NCI-H1105 (cell line): ENCODE measurements around the gene MICU1.
"Not testable (repeated sequence)": the region's sequence is repeated elsewhere in the genome, so short reads cannot be mapped to it uniquely, and the experiment has no call there.

Source experiments
- DNase-seq: peaks from one replicate; lab custom pipeline; 2025; lab: John Stamatoyannopoulos, UW

MICU1 gene

GRCh38 chr10:72557362-72557761 lies 68.5 kb downstream of the MICU1 start:
- DNase-seq: no peak

DNA sequence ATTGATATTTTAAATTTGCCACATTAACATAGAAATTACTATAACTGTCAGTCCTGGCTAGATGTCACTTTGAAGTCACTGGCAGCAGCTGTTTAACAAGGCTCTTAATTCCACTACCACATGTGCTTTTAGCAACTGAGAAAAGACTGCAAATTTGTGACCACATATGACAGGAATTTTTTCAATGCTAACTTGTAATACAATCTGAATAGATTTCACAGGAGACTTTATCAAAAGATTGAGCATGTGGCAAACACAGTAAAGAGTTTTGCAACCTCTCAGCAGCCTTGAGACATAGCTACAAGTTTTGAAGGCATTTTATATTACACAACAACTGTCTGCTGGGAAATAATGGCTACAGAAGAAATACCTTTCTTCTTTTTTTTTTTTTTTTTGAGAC lies 73.0 kb downstream of the MICU1 start:
- DNase-seq: no peak

DNA sequence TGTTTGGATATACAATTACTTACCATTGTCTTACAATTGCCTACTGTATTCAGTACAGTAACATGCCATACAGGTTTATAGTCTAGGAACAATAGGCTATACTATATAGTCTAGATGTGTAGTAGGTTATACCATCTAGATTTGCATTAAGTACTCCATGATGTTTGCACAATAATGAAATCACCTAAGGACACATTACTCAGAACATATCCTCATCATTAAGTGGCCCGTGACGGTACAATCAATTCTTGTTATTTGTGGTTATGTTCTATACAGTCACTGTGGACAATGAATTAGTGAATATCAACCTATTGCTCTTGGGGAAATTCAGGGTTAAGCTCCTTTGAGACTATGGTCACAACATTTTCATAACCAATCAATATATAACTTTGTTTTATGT lies 75.6 kb downstream of the MICU1 start:
- DNase-seq: no peak

GRCh38 chr10:72545546-72545945 lies 80.3 kb downstream of the MICU1 start:
- DNase-seq: no peak

- not testable (repeated sequence) for DNase-seq
Observed at GRCh38 chr10:72543855-72544254, 82.0 kb downstream of the MICU1 start.

DNA sequence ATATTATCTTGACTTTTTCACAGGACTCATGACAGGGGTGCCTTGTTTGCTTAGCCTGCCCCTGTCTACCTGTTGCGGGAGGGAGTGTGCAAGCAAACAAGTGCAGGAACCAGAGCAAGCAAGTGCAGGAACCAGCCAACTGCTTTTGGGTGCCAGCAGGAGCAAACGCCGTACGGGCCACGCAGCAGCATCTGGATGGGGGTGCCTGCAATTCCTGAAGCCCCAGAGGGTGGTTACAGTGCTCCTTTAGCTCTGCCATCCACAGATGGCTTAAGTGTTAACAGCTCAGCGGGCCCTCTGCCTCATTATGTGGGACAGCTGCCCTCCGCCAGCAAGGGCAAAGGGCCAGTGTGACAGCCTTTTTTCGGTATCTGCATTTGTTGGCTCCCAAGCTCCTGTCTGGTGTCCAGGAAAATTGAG lies 83.5 kb downstream of the MICU1 start:
- no peak for DNase-seq

- no peak for DNase-seq
Observed at GRCh38 chr10:72541337-72541736, 84.5 kb downstream of the MICU1 start.

DNA sequence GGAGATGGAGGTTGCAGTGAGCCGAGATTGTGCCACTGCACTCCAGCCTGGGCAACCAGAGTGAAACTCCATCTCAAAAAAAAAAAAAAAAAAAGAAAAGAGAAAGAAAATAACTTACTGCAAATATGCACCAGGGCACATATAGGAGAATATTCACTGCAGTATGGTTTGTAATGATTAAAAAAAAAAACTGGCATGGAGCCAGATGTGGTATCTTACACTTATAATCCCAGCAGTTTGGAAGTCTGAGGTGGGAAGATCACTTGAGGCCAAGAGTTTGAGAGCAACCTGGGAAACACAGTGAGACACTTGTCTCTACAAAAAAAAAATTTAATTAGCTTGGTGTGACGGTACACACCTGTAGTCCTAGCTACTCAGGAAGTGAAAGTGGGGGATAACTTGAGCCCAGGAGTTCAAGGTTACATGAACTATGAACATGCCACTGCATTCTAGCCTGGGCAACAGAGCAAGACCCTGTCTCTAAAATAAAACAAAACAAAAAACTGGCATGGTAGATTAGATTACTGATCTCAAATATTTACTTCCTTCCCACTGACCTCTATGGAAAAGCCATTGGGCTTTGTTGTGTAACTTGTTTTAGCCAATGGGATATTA lies 85.6 kb downstream of the MICU1 start:
- no peak for DNase-seq

GRCh38 chr10:72539137-72539536 lies 86.7 kb downstream of the MICU1 start:
- DNase-seq: no peak

DNA sequence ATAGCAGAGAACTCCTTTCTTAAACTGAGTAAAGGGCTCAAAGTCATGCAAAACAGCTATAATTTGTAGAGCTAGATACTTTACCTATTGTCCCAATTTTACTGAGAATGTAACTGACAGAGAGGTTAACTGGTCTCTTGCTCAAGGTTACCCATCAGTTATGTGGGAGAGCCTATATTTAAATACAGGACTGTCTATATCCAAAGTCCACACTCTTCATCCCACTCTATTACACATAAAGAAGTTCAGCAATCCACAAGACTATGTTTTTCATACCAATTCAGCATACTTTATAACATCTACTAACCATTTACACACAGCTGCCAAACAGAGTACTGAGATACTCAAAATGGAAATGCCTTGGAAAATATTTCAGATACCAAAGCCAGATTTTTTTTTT lies 100.2 kb downstream of the MICU1 start:
- no peak for DNase-seq

DNA sequence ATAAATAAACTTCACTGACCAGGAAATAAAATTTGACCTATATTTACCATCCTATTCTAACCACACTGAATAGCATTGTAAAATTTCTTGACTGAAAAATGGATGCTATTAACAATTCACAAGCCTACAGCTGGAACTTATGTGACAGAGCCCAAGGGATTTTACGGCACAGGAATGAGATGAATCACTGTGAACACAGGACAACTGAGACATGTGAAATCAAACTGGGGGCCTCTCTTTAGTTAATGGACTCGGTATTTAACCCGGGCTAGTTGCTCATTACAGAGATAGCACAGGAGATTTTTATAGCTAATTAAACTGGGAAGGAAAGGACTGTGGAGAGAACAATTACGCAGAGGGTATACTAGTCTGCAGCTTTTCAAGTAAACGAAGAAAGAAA lies 100.6 kb downstream of the MICU1 start:
- DNase-seq: no peak

- DNase-seq: no peak
Observed at GRCh38 chr10:72524489-72524888, 101.4 kb downstream of the MICU1 start.

- no peak for DNase-seq
Observed at GRCh38 chr10:72523932-72524396, 101.9 kb downstream of the MICU1 start.

- DNase-seq: no peak
Observed at GRCh38 chr10:72523062-72523461, 102.8 kb downstream of the MICU1 start.

GRCh38 chr10:72517244-72517643 lies 108.6 kb downstream of the MICU1 start:
- DNase-seq: no peak

GRCh38 chr10:72515455-72515854 lies 110.4 kb downstream of the MICU1 start:
- DNase-seq: no peak

DNA sequence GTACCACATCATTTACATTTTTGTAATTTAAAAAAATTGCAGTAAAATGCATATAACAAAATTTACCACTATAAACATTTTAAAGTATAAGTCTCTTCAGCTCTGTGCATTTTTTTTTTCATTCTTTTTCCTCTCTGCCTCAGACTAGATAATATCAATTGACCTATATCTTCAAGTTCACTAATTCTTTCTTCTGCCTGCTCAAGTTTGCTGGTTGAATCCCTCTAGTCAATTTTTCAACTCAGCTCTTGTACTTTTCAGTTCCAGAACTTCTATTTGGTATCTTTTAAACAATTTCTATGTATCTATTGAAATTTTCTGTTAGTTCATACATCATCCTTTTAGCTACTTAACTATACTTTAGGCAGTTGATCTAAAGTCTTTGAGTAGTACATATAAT lies 112.0 kb downstream of the MICU1 start:
- DNase-seq: no peak

DNA sequence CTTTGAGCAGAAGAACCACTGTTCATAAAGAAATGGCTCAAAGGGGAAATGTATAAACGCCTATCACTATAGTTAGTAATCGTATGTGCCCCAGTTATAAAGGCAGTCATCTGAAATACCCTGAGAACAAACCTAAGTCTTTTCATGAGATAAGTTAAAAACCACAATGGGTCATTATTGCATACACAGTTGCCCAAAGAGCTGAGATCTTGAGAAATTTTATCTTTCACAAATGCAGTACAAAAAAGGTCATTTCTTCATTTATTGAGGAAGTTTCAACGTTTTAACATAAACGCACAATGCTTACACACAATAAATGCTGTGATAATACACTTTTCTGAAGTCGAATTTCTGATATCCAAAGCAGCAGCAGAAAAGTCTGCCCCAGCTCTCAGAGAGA lies 114.4 kb downstream of the MICU1 start:
- no peak for DNase-seq

- no peak for DNase-seq
Observed at GRCh38 chr10:72509941-72510340, 115.9 kb downstream of the MICU1 start.

GRCh38 chr10:72509206-72509799 lies 116.6 kb downstream of the MICU1 start:
- no peak for DNase-seq

GRCh38 chr10:72508033-72508432 lies 117.8 kb downstream of the MICU1 start:
- DNase-seq: no peak

- no peak for DNase-seq
Observed at GRCh38 chr10:72506474-72506873, 119.4 kb downstream of the MICU1 start.

- no peak for DNase-seq
Observed at GRCh38 chr10:72505435-72505834, 120.4 kb downstream of the MICU1 start.
